Myometrial cell (primary cell): ENCODE data around the gene RNF39. TPM values are rescaled to one million over a fixed set of nuclear protein-coding genes. Genes with fewer than 3 reads are reported as not detected.

Experiments used
- total RNA-seq: library from RNA; depleted of rRNA; stranded (reverse); fragments of >200 nt; gene quantifications from 2 replicates; pipeline ENCODE4 v1.2.3, GENCODE V29; 2015

Gene RNF39, protein sequence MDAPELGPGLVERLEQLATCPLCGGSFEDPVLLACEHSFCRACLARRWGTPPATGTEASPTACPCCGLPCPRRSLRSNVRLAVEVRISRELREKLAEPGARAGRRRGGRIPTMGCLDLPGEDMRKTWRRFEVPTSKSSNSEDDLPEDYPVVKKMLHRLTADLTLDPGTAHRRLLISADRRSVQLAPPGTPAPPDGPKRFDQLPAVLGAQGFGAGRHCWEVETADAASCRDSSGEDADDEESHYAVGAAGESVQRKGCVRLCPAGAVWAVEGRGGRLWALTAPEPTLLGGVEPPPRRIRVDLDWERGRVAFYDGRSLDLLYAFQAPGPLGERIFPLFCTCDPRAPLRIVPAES
- total RNA-seq, result not detected in 2 replicates

DNA sequence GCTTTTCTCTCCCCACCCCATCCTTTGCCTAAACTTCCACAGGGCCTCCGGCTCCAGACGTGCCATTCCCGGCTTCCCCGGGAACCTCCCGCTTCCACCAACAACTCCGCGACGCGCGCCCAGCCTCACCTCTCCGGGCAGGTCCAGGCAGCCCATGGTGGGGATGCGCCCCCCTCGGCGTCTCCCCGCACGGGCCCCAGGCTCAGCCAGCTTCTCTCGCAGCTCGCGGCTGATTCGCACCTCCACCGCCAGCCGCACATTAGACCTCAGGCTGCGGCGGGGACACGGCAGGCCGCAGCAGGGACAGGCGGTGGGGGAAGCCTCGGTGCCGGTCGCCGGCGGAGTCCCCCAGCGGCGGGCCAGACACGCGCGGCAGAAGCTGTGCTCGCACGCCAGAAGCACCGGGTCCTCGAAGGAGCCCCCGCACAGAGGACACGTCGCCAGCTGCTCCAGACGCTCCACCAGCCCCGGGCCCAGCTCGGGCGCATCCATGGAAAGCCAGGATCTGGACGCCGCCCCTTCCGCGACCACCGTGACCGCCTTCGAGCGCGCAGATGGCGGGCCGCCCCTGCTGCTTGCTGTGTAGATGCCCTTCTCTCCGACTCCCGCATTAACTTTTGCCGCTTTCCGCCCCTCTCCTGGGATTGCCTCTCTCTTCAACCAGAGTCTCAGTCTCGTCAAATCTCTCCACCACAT, at the start of gene RNF39:
TSS of gene RNF39 (minus strand) at position 676 of the 696 bp plus-strand sequence. CDS start at position 492, 184 bp downstream.

DNA sequence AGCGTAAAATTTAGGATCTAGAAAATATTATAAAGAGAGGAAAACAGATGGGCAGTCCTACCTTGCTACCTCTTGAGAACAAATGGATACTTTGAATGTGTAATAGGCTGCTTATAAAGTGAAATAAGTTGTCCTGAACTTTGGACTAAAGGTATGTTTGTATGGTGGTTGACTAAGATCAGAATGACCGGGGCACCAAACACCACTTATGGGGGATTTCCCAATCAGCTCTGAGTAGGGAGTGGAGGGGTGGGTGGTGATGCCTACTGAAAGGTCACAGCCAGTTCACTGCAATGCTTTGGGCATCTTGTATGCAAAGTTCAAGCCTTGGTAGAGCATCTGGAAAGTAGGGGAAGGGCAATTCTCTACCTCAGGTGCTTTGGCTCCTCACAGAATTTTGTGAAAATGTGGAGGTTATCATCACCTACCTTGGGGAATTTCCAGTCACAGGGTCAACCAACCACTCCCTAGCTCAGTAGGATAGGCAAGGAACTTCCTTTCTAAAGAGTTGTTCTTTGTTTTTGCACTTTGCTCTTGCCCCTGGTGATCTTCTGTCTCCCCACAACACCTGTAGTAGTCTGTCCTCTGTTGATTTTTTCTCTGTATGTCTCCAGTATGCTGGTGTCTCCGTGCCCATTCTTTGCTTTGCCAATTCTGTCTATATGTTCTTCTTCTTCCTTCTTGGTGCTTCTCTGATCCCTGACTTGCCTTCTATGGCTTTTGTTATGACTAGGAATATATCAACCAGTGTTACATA, 37.6 kb upstream of the RNF39 start, which contains the start of gene TRIM31:
TSS of gene TRIM31 (minus strand) at position 88 of the 757 bp plus-strand sequence. CDS start 285 bp downstream, outside the sequence.

DNA sequence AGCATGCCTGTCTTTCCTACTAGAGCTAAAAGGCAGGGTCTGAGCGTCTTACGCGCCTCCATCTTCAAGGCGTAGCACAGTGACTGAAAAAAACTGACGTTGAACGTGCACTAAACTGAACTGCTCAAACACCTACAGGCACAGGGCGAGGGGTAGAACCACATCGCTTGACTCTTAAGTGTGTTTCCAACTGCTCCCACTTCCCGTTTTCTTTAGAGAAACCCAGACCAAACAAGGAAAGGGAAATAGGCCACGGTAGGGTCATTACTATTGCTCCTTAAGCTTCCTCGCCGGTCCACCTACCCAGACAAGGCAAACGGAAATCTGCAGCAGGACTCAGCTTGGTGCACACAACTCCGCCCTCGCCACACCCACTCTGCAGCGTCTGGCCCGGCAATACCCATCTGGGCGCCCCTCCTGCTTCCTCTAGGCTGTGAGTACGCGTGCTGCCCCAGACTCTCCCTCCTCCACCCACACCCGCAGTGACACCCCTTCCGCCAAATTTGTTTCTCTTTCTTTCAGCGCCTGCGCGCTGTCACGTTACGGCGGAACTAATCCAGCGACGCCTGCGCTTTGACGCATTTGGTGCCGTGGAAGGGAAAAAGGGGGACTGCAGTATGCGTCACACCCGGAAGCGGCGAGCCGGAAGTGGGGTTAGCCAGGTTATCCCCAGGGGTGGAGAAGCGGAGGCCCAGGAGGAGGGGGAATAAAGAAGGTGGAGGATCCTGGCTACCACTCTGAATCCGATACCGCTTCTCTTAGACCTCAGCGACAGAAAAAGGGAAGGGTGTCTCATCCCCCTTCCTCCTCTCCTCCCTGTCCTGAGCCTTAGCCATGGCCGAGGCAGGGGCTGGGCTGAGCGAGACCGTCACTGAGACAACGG, 8.8 kb downstream of the RNF39 start, which contains the start of gene PPP1R11:
TSS of gene PPP1R11 (plus strand) at position 622 of the 883 bp plus-strand sequence. CDS start at position 835, 213 bp downstream.

DNA sequence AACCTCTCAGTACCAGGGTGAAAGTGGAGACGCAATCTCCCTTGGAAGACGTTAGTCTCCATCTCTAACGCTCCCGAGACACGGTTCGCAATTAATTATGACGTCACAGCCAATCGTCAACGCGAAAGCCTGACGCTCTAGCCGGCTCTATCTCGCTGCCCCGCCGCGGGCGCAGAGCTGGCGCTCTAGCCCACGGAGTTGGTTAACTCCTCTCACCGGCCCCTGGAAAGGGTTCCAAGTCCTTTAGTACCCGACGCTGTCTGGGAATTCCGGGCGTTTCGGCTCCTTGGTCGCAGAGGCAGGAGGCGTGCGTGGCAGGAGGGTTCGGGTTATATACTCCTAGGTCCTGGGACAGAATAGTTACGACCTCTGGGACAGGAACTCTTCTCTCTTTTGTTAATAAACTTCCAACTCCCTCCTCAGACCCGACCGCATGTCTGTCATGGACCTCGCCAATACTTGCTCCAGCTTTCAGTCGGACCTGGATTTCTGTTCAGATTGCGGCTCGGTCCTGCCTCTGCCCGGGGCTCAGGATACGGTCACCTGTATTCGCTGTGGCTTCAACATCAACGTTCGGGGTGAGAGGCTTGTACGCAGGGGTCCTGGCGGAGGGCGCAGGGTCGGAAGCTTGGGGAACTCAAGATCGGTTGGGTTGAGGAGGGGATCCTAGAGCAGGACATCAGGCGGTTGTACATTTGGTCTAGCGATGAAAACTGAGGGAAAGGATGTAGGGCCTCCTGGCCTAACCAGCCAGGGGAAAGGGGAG, 14.3 kb downstream of the RNF39 start, which contains the start of gene POLR1H:
TSS of gene POLR1H (plus strand) at position 174 of the 766 bp plus-strand sequence. CDS start at position 434, 260 bp downstream.

Other genes with a start within 250 kb of the RNF39 start
- not detected in 2 replicates for gene HLA-G, start 247.9 kb downstream of the RNF39 start, total RNA-seq
- 331 and 425 TPM in 2 replicates for gene HLA-A, start 133.2 kb downstream of the RNF39 start, total RNA-seq
- gene POLR1H, start 14.5 kb downstream of the RNF39 start, total RNA-seq, result 33.0 and 40.4 TPM in 2 replicates
- gene PPP1R11, start 8.6 kb downstream of the RNF39 start, total RNA-seq, result 32.0 and 40.4 TPM in 2 replicates
- not detected in 2 replicates for gene TRIM31, start 37.3 kb upstream of the RNF39 start, total RNA-seq
- not detected in 2 replicates for gene TRIM40, start 60.4 kb upstream of the RNF39 start, total RNA-seq
- gene TRIM10, start 85.4 kb upstream of the RNF39 start, total RNA-seq, result not detected in 2 replicates
- not detected in 2 replicates for gene TRIM15, start 87.8 kb upstream of the RNF39 start, total RNA-seq
- gene TRIM26, start 137.6 kb upstream of the RNF39 start, total RNA-seq, result 30.8 and 34.9 TPM in 2 replicates